GM12874 (cell line): ENCODE results near the gene ANKRD13B.

Experiments used
- CTCF ChIP-seq: IDR thresholded peaks from 2 replicates; pipeline ENCODE4 v1.5.1; 2011; ENCODE audit warnings: low read depth, mild to moderate bottlenecking, control low read depth, low read length, moderate library complexity; ENCODE audit not compliant: insufficient read depth

ANKRD13B gene

GRCh38 chr17:29597361-29598172 lies 4.6 kb downstream of the ANKRD13B start:
- TF ChIP-seq CTCF: no peak

DNA sequence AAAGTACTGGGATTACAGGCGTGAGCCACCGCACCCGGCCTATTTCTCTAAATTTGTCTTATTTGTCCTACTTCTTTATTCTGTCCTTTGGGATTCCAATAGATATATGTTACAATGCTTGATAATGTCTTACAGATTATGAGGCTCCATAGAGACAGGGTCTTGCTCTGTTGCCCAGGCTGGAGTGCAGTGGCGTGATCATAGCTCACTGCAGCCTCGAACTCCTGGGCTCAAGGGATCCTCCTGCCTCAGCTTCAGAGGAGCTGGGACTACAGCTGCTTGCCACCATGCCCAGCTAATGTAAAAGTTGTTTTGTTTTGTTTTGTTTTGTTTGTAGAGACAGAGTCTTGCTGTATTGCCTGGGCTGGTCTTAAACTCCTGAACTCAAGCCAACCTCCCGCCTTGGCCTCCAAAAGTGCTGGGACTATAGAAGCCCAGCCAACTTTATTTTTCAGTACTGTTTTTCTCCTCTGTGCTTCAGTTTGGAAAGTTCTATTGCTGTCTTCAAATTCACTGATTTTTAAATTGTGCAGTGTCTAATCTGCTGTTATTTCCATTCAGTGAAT lies 10.3 kb downstream of the ANKRD13B start:
- TF ChIP-seq CTCF: no peak

DNA sequence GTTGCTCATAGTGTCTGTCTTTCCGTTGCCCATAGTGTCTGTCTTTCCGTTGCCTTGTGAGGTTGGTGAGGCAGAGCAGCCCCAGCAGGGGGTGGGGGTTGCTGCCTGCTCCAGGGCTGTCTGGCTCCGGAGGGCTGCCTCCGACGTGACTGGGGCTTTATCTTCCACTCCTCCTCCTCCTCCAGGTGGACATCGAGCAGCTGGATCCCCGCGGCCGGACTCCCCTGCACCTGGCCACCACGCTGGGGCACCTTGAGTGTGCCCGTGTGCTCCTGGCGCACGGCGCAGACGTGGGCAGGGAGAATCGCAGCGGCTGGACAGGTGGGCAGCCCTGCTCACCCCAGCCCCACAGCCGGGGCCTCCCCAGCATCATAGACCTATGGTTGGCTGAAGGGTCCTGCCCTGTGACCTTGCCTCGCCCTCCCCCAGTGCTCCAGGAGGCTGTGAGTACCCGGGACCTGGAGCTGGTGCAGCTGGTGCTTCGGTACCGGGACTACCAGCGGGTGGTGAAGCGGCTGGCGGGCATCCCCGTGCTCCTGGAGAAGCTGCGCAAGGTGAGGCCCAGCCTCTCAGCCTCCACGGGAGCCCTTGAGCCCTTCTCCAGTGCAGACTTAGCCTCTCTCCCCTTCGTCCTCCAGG lies 14.7 kb downstream of the ANKRD13B start:
- TF ChIP-seq CTCF: no peak

DNA sequence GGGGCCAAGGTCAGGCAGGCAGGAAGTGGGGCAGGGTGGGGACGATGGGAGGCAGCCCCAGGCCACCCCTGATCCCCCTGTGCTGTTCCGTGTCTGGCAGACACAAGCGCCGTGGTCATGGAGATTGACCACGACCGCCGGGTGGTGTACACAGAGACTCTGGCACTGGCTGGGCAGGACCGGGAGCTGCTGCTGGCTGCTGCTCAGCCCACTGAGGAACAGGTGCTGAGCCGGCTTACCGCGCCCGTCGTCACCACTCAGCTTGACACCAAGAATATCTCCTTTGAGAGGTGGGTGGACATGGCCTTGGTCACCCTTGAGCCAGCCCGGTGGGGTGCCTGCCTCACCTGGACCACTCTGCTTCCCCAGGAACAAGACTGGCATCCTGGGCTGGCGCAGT lies 16.1 kb downstream of the ANKRD13B start:
- TF ChIP-seq CTCF: no peak

GRCh38 chr17:29610395-29610794 lies 17.5 kb downstream of the ANKRD13B start:
- TF ChIP-seq CTCF: no peak

GRCh38 chr17:29611351-29612093 lies 18.6 kb downstream of the ANKRD13B start:
- no peak for TF ChIP-seq CTCF

GRCh38 chr17:29612094-29612403 lies 19.1 kb downstream of the ANKRD13B start:
- TF ChIP-seq CTCF: no peak
